Measurements from ENCODE around the gene C1orf21. TPM values are rescaled to one million over a fixed set of nuclear protein-coding genes. Genes with fewer than 3 reads are reported as not detected.
"Not testable (repeated sequence)": the region's sequence is repeated elsewhere in the genome, so short reads cannot be mapped to it uniquely, and the experiment has no call there.

C1orf21 gene, protein sequence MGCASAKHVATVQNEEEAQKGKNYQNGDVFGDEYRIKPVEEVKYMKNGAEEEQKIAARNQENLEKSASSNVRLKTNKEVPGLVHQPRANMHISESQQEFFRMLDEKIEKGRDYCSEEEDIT
- total RNA-seq, result 1 to 10 TPM; 4.6 to 5.1 TPM

DNA sequence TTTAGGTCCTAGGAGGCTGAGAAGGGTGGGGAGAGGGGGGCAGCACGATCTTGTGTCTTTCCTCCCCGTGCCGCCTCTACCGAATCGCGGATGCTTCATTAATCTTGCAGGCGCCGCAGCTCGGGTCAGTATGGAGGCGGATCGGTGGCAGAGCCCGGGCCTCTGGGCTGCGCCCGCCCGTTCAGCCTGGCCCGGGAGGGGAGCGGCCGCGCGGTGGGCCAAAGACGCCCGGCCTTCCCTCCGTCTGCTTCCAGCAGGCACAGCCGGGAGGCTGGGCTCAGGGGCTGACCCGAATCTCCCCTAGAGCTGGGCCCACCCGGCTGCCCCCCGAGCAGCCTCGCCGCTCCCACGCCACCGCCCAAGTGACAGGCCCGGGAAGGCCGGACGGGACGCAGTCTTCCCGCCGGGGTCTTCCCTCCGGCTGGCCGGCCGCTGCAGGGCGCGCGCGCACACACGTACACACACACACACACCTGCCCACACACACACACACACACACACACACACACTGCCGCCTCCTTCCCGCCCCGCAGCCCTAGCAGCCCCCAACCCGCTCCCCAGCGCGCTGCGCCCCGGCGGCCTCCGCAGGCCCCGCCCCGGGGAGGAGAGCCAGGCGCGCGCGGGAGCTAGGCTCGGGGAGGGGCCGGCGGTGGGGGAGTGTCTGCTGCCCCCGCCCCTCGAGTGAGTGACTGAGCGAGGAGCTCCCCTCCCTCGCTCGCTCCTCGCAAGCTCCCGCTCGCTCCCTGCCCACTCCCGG, at the start of gene C1orf21:
Gene C1orf21, plus strand, starts transcription at position 718 of the 757 bp plus-strand sequence. CDS start 90,481 bp downstream, outside the sequence.
- DNase-seq, result peak; percentile 80
- peak; percentile 95 for ATAC-seq
- ChIA-PET POLR2A (interaction anchor here (0.6 kb wide), 1 partner anchor 416 kb away, joined by 3 read pairs; no protein-coding TSS in a partner anchor), CTCF (interaction anchor here (0.6 kb wide), 1 partner anchor 662 kb away, joined by 3 read pairs; no protein-coding TSS in a partner anchor)
- Mint-ChIP-seq H3K36me3 (ENCODE audit: low read depth) (no peaks in the 10 kb centered on the region), H3K4me1 (ENCODE audit: low read depth) (peaks cover 19% of the 10 kb centered on the region), H3K27ac (peak within 1 kb of the TSS; percentile 66), H3K4me3 (peak within 1 kb of the TSS; percentile 80), H3K9me3 (ENCODE audit: insufficient read depth) (no peaks in the 10 kb centered on the region), H3K27me3 (ENCODE audit: low read depth) (peaks cover 68% of the 10 kb centered on the region)

DNA sequence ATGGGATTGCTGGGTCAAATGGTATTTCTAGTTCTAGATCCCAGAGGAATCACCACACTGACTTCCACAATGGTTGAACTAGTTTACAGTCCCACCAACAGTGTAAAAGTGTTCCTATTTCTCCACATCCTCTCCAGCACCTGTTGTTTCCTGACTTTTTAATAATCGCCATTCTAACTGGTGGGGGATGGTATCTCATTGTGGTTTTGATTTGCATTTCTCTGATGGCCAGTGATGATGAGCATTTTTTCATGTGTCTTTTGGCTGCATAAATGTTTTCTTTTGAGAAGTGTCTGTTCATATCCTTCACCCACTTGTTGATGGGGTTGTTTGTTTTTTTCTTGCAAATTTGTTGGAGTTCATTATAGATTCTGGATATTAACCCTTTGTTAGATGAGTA, 49.0 kb upstream of the C1orf21 start:
- H3K9me3 Mint-ChIP-seq (ENCODE audit: insufficient read depth); H3K4me1 Mint-ChIP-seq (ENCODE audit: low read depth); H3K4me3 Mint-ChIP-seq; DNase-seq; ATAC-seq; H3K27ac Mint-ChIP-seq; CTCF ChIA-PET; H3K27me3 Mint-ChIP-seq (ENCODE audit: low read depth); H3K36me3 Mint-ChIP-seq (ENCODE audit: low read depth); POLR2A ChIA-PET: not testable (repeated sequence)

DNA sequence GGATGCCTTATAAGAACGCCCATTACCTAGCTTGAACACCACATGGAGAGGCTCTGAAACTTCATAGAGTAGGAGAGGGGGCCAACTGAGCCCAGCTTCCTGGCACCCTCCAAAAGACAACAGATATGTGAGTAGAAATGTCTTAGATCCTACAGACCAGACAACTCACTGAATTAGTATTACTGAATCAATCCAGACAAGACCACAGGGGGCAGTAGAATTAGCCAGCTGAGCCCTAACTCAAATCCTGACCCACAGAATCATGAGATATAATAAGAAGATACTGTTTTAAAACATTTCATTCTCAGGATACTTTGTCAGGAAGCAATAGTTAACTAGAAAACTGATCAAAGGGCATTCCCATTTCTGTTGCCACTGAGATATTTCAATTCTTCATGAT, 45.8 kb upstream of the C1orf21 start:
- Mint-ChIP-seq H3K4me3 (no peak overlapping the region), H3K27me3 (ENCODE audit: low read depth) (no peaks in the 10 kb centered on the region), H3K27ac (no peak overlapping the region), H3K4me1 (ENCODE audit: low read depth) (no peaks in the 10 kb centered on the region), H3K36me3 (ENCODE audit: low read depth) (no peaks in the 10 kb centered on the region), H3K9me3 (ENCODE audit: insufficient read depth) (no peaks in the 10 kb centered on the region)
- ChIA-PET CTCF (no interaction called here), POLR2A (no interaction called here)
- DNase-seq (no peak), ATAC-seq (no peak)

DNA sequence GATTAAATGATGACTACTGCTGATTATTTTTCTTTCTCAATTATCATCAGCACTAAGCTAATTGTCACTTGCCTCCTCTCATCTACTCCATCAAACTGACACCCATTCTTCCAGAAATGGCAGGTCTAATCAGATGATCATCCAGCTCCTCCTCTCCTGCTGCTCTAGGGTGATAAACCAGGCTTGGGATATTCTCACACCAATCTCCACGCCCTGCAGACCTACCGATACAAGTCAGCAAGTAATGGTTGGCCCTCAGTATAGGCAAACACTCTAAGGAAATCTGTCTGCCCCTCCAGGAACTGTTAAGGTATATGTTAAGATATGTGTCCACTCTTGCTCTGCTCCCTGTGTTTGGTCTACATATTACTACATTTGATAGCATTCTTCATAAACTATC, 36.3 kb upstream of the C1orf21 start:
- no peak overlapping the region for H3K27ac Mint-ChIP-seq
- H3K4me1 Mint-ChIP-seq (ENCODE audit: low read depth), result no peaks in the 10 kb centered on the region
- peaks cover 9% of the 10 kb centered on the region for H3K27me3 Mint-ChIP-seq (ENCODE audit: low read depth)
- no peaks in the 10 kb centered on the region for H3K36me3 Mint-ChIP-seq (ENCODE audit: low read depth)
- no peak for DNase-seq
- no peaks in the 10 kb centered on the region for H3K9me3 Mint-ChIP-seq (ENCODE audit: insufficient read depth)
- no peak overlapping the region for H3K4me3 Mint-ChIP-seq
- ChIA-PET CTCF (no interaction called here), POLR2A (no interaction called here)
- no peak for ATAC-seq

DNA sequence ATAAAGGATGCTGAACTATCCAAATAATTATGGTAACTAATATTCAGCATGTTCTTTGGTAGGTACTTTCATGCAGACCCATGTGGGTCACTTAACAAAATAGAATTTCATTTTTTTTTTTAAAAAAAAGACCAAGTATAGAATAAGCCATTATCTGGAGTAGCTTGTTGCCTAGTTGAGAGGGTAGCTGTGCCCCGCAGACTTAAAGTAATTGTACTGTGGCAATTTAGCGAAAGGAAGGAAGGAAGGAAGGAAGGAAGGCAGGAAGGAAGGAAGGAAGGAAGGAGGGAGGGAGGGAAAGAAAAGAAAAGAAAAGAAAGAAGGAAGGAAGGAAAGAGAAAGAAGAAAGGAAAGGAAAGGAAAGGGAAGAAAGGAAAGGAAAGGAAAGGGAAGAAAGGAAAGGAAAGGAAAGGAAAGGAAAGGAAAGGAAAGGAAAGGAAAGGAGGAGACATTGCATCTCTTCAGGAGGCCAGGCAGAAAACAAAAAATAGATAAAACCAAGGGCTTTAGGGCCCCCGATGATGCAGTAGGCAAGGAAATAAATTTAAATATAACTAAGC, 35.3 kb upstream of the C1orf21 start:
- ATAC-seq (no peak), DNase-seq (no peak)
- Mint-ChIP-seq H3K27me3 (ENCODE audit: low read depth) (peaks cover 9% of the 10 kb centered on the region), H3K4me1 (ENCODE audit: low read depth) (no peaks in the 10 kb centered on the region), H3K27ac (no peak overlapping the region), H3K9me3 (ENCODE audit: insufficient read depth) (no peaks in the 10 kb centered on the region), H3K4me3 (no peak overlapping the region), H3K36me3 (ENCODE audit: low read depth) (no peaks in the 10 kb centered on the region)
- CTCF ChIA-PET, result no interaction called here
- POLR2A ChIA-PET, result no interaction called here

DNA sequence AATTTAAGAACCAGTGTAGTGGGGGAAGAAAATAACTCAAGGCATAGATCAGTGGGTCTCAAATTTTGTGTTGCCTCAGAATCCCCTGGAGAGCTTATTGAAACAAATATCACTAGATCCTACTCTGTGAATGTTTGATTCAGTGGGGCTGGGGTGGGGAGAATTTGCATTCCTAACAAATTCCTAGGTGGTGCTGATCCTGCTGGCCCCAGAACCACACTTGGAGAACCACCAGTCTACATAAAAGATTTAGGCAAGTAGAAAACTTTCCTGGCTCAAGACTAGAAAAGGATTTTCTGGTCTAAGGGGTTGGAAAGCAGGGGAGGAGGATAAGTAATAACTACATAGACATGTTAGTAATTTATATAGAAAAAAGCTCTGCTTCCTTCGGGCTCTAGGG, 34.1 kb upstream of the C1orf21 start:
- H3K27me3 Mint-ChIP-seq (ENCODE audit: low read depth), result peaks cover 9% of the 10 kb centered on the region
- ATAC-seq, result no peak
- H3K4me3 Mint-ChIP-seq, result no peak overlapping the region
- no peaks in the 10 kb centered on the region for H3K4me1 Mint-ChIP-seq (ENCODE audit: low read depth)
- no peaks in the 10 kb centered on the region for H3K36me3 Mint-ChIP-seq (ENCODE audit: low read depth)
- H3K9me3 Mint-ChIP-seq (ENCODE audit: insufficient read depth), result no peaks in the 10 kb centered on the region
- no peak overlapping the region for H3K27ac Mint-ChIP-seq
- ChIA-PET CTCF (no interaction called here), POLR2A (no interaction called here)
- no peak for DNase-seq

DNA sequence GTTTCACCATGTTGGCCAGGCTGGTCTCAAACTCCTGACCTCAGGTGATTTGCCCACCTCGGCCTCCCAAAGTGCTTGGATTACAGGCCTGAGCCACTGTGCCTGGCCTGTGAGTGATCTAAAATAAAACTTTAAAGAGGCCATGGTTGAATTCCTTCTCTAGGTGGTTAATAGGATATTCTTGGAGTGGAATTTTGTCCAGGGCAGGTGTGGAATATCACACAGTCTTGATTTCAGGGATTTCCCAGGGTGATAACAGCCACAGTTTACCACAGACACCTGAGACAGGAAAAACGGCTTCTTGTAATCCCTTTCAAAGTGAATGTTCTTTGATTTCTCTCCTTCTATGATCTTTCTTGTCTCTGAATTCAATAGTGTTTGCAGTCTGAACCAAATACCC, 32.1 kb upstream of the C1orf21 start:
- no peaks in the 10 kb centered on the region for H3K9me3 Mint-ChIP-seq (ENCODE audit: insufficient read depth)
- DNase-seq (no peak), ATAC-seq (no peak)
- no peaks in the 10 kb centered on the region for H3K36me3 Mint-ChIP-seq (ENCODE audit: low read depth)
- H3K4me1 Mint-ChIP-seq (ENCODE audit: low read depth), result no peaks in the 10 kb centered on the region
- H3K27me3 Mint-ChIP-seq (ENCODE audit: low read depth), result peaks cover 9% of the 10 kb centered on the region
- CTCF ChIA-PET, result no interaction called here
- H3K27ac Mint-ChIP-seq, result no peak overlapping the region
- POLR2A ChIA-PET, result no interaction called here
- H3K4me3 Mint-ChIP-seq, result no peak overlapping the region

DNA sequence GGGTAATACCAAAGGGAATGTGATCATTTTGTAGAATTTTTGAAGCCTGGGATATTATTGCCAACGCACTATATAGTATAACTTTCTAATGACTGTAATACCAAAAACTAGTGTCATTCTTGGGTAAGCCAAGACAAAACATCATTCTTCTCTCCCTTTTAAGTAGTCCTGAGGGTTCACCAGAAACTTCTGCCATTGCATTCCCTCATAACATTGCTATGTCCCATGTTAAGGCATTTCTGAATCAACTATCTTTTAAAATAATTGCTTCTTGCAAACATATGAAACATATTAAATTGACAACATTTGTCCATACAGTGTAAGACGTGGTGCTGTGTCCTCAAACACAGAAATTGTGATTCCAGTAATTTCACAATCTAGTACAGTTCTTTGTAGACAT, 29.9 kb upstream of the C1orf21 start:
- Mint-ChIP-seq H3K36me3 (ENCODE audit: low read depth) (no peaks in the 10 kb centered on the region), H3K4me1 (ENCODE audit: low read depth) (no peaks in the 10 kb centered on the region), H3K9me3 (ENCODE audit: insufficient read depth) (no peaks in the 10 kb centered on the region), H3K27me3 (ENCODE audit: low read depth) (peaks cover 12% of the 10 kb centered on the region), H3K4me3 (no peak overlapping the region), H3K27ac (no peak overlapping the region)
- CTCF ChIA-PET, result no interaction called here
- ATAC-seq, result no peak
- POLR2A ChIA-PET, result no interaction called here
- no peak for DNase-seq

DNA sequence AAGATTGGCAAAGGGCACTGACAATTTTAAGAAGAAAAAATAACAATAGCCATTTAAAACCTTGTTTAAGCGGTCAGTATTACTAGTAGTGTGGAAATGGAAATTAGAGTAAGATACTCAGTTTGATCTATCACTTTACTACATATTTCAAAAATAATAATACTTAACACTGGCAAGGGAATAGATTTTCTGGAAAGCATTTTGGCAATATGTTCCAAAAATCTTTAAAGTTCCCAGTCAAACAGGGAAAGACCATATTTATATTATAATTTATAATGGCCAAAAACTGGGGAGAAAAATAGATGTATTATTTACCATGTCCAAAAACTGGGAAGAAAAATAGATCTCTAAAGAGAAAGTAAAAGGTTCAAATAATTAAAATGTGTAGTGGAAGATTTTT, 28.6 kb upstream of the C1orf21 start:
- Mint-ChIP-seq H3K27me3 (ENCODE audit: low read depth) (peaks cover 8% of the 10 kb centered on the region), H3K36me3 (ENCODE audit: low read depth) (no peaks in the 10 kb centered on the region), H3K9me3 (ENCODE audit: insufficient read depth) (no peaks in the 10 kb centered on the region), H3K27ac (no peak overlapping the region), H3K4me3 (no peak overlapping the region), H3K4me1 (ENCODE audit: low read depth) (no peaks in the 10 kb centered on the region)
- POLR2A ChIA-PET, result no interaction called here
- DNase-seq, result no peak
- ATAC-seq, result no peak
- CTCF ChIA-PET, result no interaction called here

DNA sequence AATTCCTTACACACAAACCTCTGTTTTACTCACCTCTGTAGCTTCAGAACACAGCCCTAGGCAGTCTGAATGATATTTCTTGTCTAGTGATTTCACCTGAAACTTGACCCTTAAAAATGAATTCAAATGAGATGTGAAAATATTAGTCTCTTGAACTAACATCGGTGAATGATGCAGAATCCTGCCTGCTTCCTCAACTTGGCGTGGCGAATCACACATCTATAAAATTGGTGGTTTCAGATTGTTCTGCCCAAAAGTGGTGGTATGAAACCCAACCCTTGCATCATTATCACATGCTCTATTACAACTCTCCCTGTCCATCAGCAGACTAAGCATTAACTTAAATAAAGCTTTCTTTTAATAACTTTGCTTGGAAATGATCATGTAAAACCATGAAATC, 26.9 kb upstream of the C1orf21 start:
- POLR2A ChIA-PET, result interaction anchor here (0.6 kb wide), 1 partner anchor 945 kb away, joined by 3 read pairs; no protein-coding TSS in a partner anchor
- CTCF ChIA-PET, result no interaction called here
- Mint-ChIP-seq H3K4me3 (no peak overlapping the region), H3K9me3 (ENCODE audit: insufficient read depth) (no peaks in the 10 kb centered on the region), H3K36me3 (ENCODE audit: low read depth) (no peaks in the 10 kb centered on the region), H3K27ac (no peak overlapping the region), H3K4me1 (ENCODE audit: low read depth) (no peaks in the 10 kb centered on the region), H3K27me3 (ENCODE audit: low read depth) (peaks cover 7% of the 10 kb centered on the region)
- ATAC-seq, result no peak
- DNase-seq, result no peak

DNA sequence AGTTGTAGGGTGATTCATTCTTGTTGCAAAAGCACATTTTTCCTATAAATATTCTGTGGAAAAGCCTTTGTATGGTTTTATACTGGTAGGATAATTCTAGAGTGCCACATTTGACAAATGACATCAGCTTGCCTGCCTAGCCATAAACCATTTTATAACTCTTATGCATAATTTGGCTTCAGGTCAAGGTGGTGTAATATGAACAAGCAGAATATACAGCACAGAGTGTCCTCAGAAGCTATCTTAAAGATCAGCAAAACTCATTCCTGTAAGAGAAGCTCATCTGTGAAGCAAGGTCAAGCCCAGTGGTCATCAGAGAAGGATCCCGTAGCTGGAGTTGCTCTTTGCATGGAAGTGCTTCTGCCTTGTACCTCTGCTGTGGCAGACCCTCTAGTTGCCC, 24.0 kb upstream of the C1orf21 start:
- POLR2A ChIA-PET, result no interaction called here

DNA sequence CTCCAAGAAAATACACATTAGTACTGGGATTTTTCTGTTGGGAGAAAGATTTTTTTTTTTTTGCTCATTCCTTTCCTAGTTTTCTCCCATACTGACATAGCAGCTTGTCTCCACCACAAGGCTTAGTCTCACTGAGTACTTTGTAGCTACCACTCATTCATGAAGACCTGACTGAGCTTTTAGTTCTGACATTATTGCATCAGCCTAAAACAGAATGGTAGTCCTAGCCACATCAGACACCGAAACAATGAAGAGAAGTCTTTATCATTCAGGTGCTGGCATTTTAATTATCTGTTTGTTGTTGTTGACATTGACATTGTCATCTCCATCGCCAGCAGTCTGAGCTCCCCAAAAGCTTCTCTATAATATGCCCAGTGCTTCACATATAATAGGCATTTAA, 21.1 kb upstream of the C1orf21 start:
- H3K4me1 Mint-ChIP-seq (ENCODE audit: low read depth), result no peaks in the 10 kb centered on the region
- no peak for DNase-seq
- H3K4me3 Mint-ChIP-seq, result no peak overlapping the region
- no peak for ATAC-seq
- no peaks in the 10 kb centered on the region for H3K36me3 Mint-ChIP-seq (ENCODE audit: low read depth)
- H3K9me3 Mint-ChIP-seq (ENCODE audit: insufficient read depth), result no peaks in the 10 kb centered on the region
- H3K27ac Mint-ChIP-seq, result no peak overlapping the region
- ChIA-PET POLR2A (no interaction called here), CTCF (no interaction called here)
- peaks cover 5% of the 10 kb centered on the region for H3K27me3 Mint-ChIP-seq (ENCODE audit: low read depth)

More for the DNA sequence above, 24.0 kb upstream of the C1orf21 start:
- Mint-ChIP-seq H3K36me3 (ENCODE audit: low read depth) (no peaks in the 10 kb centered on the region), H3K4me3 (no peak overlapping the region), H3K9me3 (ENCODE audit: insufficient read depth) (no peaks in the 10 kb centered on the region), H3K4me1 (ENCODE audit: low read depth) (no peaks in the 10 kb centered on the region), H3K27me3 (ENCODE audit: low read depth) (peaks cover 2% of the 10 kb centered on the region), H3K27ac (no peak overlapping the region)
- DNase-seq, result no peak
- no peak for ATAC-seq
- CTCF ChIA-PET, result no interaction called here
